K562 (cell line): ENCODE data around the gene NINJ1. TPM values are rescaled to one million over a fixed set of nuclear protein-coding genes. Genes with fewer than 3 reads are reported as not detected.

Experiments
- BCOR ChIP-seq: fragments of 450-650 bp; IDR thresholded peaks from 2 replicates; pipeline ENCODE4 v1.6.1; 2016
- CREB5 ChIP-seq: fragments of 250-450 bp; sonication (Bioruptor Pico); IDR thresholded peaks from 2 replicates; pipeline ENCODE4 v1.5.0; 2020; ENCODE audit warnings: mild to moderate bottlenecking
- E2F8 ChIP-seq: fragments of 450-650 bp; IDR thresholded peaks from 2 replicates; pipeline ENCODE4 v1.7.1; 2018; ENCODE audit warnings: mild to moderate bottlenecking, low read depth; ENCODE audit not compliant: partially characterized antibody
- HEY1 ChIP-seq: fragments of 250-450 bp; sonication (Bioruptor Pico); IDR thresholded peaks from 2 replicates; pipeline ENCODE4 v1.5.0; 2020; ENCODE audit warnings: mild to moderate bottlenecking, moderate library complexity, borderline replicate concordance
- MTA1 ChIP-seq: fragments of 450-650 bp; IDR thresholded peaks from 2 replicates; pipeline ENCODE4 v1.6.1; 2017; ENCODE audit warnings: borderline replicate concordance
- ZBTB1 ChIP-seq: sonication (generic); formaldehyde crosslinking; IDR thresholded peaks from 2 replicates; pipeline ENCODE4 v1.8.1; 2023; ENCODE audit warnings: missing genetic modification reagents, low read depth, mild to moderate bottlenecking, borderline replicate concordance
- ZFP91 ChIP-seq: sonication (generic); formaldehyde crosslinking; IDR thresholded peaks from 2 replicates; pipeline ENCODE4 v1.8.0; 2022; ENCODE audit warnings: mild to moderate bottlenecking, missing genetic modification reagents
- ZNF277 ChIP-seq: fragments of 250-450 bp; sonication (Bioruptor Pico); IDR thresholded peaks from 2 replicates; pipeline ENCODE4 v1.8.0; 2022; ENCODE audit warnings: inconsistent platforms, mild to moderate bottlenecking, moderate library complexity, borderline replicate concordance
- ZNF75A ChIP-seq: fragments of 450-650 bp; formaldehyde crosslinking; IDR thresholded peaks from 2 replicates; pipeline ENCODE4 v1.4.0; 2020; ENCODE audit warnings: mild to moderate bottlenecking
- ZZZ3 ChIP-seq: fragments of 450-650 bp; IDR thresholded peaks from 2 replicates; pipeline ENCODE4 v1.6.1; 2016; ENCODE audit warnings: antibody characterized with exemption, mild to moderate bottlenecking, moderate library complexity
- polyA plus RNA-seq, 8 experiments: library from polyadenylated mRNA; depleted of rRNA in 4 of 8; stranded (reverse) in 5 of 8; unstranded in 3 of 8; fragments of >200 nt; fragmentation: Nextera tagmentation in 2 of 8; fragmentation: Illumina TruSeq in 1 of 8; extraction: Ambion mirVana in 2 of 8; extraction: Trizol in 1 of 8; gene quantifications; 2 replicates each; pipeline versions ENCODE4 v1.2.1 to v1.2.3, GENCODE V29; 2011 to 2014; ENCODE audit warnings: inconsistent platforms in 1 of 8, missing spikeins in 1 of 8
- total RNA-seq, 7 experiments: library from RNA; depleted of rRNA in 6 of 7; stranded (reverse); fragments of >200 nt in 6 of 7; fragmentation: Illumina TruSeq in 2 of 7; extraction: Trizol in 2 of 7; gene quantifications; 2 replicates each; pipeline versions ENCODE4 v1.2.1 to v1.2.3, GENCODE V29; 2011 to 2021; ENCODE audit warnings: low replicate concordance in 1 of 7

Gene NINJ1
- total and polyA plus RNA-seq, 9 of the 15 experiments (the other 6 are each of a cell fraction or from before 2014, with no cell fraction given) = 0.13 to 8.4 (median 4.9) TPM

- TF ChIP-seq E2F8 (no peak), ZNF75A (CRISPR knock-in tag) (no peak), MTA1 (0 out of 2 replicates have a peak, but pooled peaks have one; percentile 13), ZFP91 (CRISPR knock-in tag) (no peak), BCOR (no peak), HEY1 (CRISPR knock-in tag) (no peak), CREB5 (CRISPR knock-in tag) (no peak), ZZZ3 (no peak), ZNF277 (CRISPR knock-in tag) (no peak), ZBTB1 (CRISPR knock-in tag) (no peak)
These were observed 38.6 kb downstream of the NINJ1 start (continued) for GRCh38 chr9:93095205-93096130.
